Pancreas (tissue), 10 donors: ENCODE data around the gene NKX6-1. TPM values are rescaled to one million over a fixed set of nuclear protein-coding genes. Genes with fewer than 3 reads are reported as not detected.

Experiments used
- ATAC-seq, 4 donors: fragments of 200-7000 bp; cut with Tn5 transposase; one replicate each; pipeline versions ENCODE4 v1.8.0 to v1.9.1; 2020; ENCODE audit warnings: mild to moderate bottlenecking in 4 of 4, moderate library complexity in 4 of 4
- DNase-seq, 6 donors: peaks; one replicate each; pipeline ENCODE4 v3.0.0-alpha.2; 2020
- FAIRE-seq: peaks from 2 replicates; lab custom pipeline; 2012; peaks lifted over from hg19 to GRCh38; lab: Jason Lieb, UNC
- H3K27ac ChIP-seq, 4 donors: fragments of 200-600 bp; sonication (generic); 1 replicate in 3 of 4; 2 replicates in 1 of 4; pipeline versions ENCODE4 v1.5.0 to v1.8.0; 2020
- H3K27me3 ChIP-seq, 4 donors: fragments of 200-600 bp; one replicate each; pipeline ENCODE4 v1.8.0; 2021
- H3K36me3 ChIP-seq, 3 donors: fragments of 200-600 bp; sonication (generic) in 1 of 3; one replicate each; pipeline versions ENCODE4 v1.5.0 to v1.8.0; 2020 to 2021
- H3K4me1 ChIP-seq, 3 donors: fragments of 200-600 bp; one replicate each; pipeline ENCODE4 v1.8.0; 2021
- H3K4me3 ChIP-seq, 4 donors: fragments of 200-600 bp; sonication (generic) in 2 of 4; one replicate each; pipeline versions ENCODE4 v1.5.0 to v1.8.0; 2020 to 2021
- H3K9me3 ChIP-seq, 4 donors: fragments of 200-600 bp; one replicate each; pipeline ENCODE4 v1.8.0; 2021
- WGBS, 2 donors: extraction: QIAGEN DNeasy Blood & Tissue Kit; methylation state at CpG; one replicate each; pipeline ENCODE4 v1.1.7; 2013; 5-methylcytosine and 5-hydroxymethylcytosine counted together
- intact Hi-C, 3 donors: fragments of 100-400 bp; cut with DNase I; formaldehyde crosslinking; loops; one replicate each; pipeline versions ENCODE4 v1.11.1 to v1.14.2; 2022
- polyA plus RNA-seq, 2 donors: library from polyadenylated mRNA; stranded (reverse); fragments of 200-250 nt; gene quantifications; one replicate each; pipeline ENCODE4 v1.2.3, GENCODE V29; 2013
- total RNA-seq, 6 donors: library from RNA; stranded (reverse); fragmentation: NEBNext Ultra II Directional in 4 of 6; extraction: Animal tissue kit (Norgen Biotek cat#: 25700) in 4 of 6; gene quantifications; one replicate each; pipeline versions ENCODE4 v1.2.1 to v1.2.4, GENCODE V29; 2021 to 2023
- TF ChIP-seq, protein P1 (sequence below), 4 donors: fragments of 200-600 bp; sonication (generic) in 3 of 4; IDR thresholded peaks; one replicate each; pipeline versions ENCODE4 v1.5.0 to v1.8.0; 2021; ENCODE audit warnings: antibody characterized with exemption in 4 of 4
- donor health status: healthy with polysubstance abuse.
- donor health status: DM: no; HTN: no; CAD: no; lungs with moderate emphysema.
- donor health status: DM: no; HTN: no; CAD: no.
- donor health status: control.
- donor health status: control.
- donor health status: Bipolar disorder and iron deficiency.
- donor health status: DM: yes; HTN: yes; CAD: no.
- donor health status: DM: no; HTN: no; CAD: no.
- donor health status: DM: no; HTN: no; CAD: no.
- donor health status: DM: yes; HTN: yes; CAD: no.

The NKX6-1 gene
- total and polyA plus RNA-seq, 8 donors, result 3.1 to 19.2 (median 7.4) TPM

DNA sequence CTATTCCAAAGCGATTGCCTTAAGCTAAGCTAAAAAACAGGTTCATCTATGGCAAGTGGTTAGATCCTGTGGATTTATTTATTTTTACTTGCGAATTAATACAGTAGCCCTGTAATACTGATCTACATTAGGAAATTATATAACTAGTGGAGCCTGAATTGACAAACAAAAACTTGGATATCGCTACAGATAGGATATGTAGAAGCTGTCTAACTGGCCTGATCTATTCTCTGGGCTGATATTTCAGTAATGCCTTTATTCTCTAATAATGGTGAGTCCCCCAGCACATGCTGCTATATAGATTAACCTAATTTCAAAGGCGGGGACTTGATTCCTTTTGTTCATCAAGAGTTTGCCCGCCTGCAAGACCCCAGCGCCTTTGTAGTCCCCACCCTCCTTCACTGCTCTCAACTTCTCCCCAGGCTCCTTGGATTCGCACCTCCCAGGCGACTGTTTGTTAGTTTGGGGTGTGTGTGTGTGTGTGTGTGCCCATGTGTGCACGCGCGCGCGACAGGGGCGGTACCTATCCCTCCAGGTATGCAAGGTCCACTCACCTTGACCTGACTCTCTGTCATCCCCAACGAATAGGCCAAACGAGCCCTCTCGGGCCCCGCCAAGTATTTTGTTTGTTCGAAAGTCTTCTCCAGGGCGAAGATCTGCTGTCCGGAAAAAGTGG lies 3.8 kb downstream of the NKX6-1 start:
- ATAC-seq (no peak), DNase-seq (peak in 3 of 6 donors; percentile 27 to 58 (median 53)), FAIRE-seq (no peak)
- Histone ChIP-seq H3K27me3 (peaks cover 0 to 9% (median 2%) of the 10 kb centered on the region in 4 donors), H3K4me1 (peaks cover 0 to 6% (median 0%) of the 10 kb centered on the region in 3 donors), H3K27ac (peak overlapping the region; percentile 64 to 80 (median 74)), H3K36me3 (no peaks in the 10 kb centered on the region), H3K9me3 (no peaks in the 10 kb centered on the region), H3K4me3 (peak overlapping the region in 2 of 4 donors; percentile 47 to 65)
- intact Hi-C loops, result no loop called here
- WGBS, 2 donors, result 53% methylated on average over 21 of the region's 21 CpGs
- TF ChIP-seq, protein P1, sequence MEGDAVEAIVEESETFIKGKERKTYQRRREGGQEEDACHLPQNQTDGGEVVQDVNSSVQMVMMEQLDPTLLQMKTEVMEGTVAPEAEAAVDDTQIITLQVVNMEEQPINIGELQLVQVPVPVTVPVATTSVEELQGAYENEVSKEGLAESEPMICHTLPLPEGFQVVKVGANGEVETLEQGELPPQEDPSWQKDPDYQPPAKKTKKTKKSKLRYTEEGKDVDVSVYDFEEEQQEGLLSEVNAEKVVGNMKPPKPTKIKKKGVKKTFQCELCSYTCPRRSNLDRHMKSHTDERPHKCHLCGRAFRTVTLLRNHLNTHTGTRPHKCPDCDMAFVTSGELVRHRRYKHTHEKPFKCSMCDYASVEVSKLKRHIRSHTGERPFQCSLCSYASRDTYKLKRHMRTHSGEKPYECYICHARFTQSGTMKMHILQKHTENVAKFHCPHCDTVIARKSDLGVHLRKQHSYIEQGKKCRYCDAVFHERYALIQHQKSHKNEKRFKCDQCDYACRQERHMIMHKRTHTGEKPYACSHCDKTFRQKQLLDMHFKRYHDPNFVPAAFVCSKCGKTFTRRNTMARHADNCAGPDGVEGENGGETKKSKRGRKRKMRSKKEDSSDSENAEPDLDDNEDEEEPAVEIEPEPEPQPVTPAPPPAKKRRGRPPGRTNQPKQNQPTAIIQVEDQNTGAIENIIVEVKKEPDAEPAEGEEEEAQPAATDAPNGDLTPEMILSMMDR (IDR thresholded peaks at IDR 0.05), result no peak

DNA sequence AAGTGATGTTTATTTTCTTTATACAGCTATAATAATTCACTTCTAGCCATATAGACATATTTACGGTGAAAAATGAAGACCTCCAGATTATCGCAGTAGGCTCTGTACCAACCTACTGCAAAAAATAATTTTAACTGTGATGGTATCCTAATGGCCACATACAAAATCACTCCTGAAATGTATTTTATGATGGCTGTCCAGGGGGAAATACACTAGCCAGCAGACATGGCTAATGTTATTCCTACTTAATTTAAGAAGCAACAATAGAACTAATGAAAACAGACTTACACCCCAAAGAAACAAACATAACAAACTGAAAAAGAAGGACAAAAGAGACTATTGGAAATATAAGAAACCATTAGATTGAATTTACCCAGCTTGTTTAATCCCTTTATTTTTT lies 4.6 kb downstream of the NKX6-1 start:
- intact Hi-C loops, result no loop called here
- Histone ChIP-seq H3K36me3 (no peaks in the 10 kb centered on the region), H3K4me1 (peaks cover 0 to 3% (median 0%) of the 10 kb centered on the region in 3 donors), H3K27me3 (peaks cover 0 to 8% (median 2%) of the 10 kb centered on the region in 4 donors), H3K4me3 (peak overlapping the region in 1 of 4 donors; percentile 6), H3K27ac (peak overlapping the region in 3 of 4 donors; percentile 67 to 80 (median 72)), H3K9me3 (no peaks in the 10 kb centered on the region)
- TF ChIP-seq, protein P1 (IDR thresholded peaks at IDR 0.05), result no peak
- WGBS, 2 donors, result 70 to 78% methylated on average over 2 of the region's 2 CpGs
- DNase-seq, result no peak
- no peak for FAIRE-seq
- no peak for ATAC-seq

DNA sequence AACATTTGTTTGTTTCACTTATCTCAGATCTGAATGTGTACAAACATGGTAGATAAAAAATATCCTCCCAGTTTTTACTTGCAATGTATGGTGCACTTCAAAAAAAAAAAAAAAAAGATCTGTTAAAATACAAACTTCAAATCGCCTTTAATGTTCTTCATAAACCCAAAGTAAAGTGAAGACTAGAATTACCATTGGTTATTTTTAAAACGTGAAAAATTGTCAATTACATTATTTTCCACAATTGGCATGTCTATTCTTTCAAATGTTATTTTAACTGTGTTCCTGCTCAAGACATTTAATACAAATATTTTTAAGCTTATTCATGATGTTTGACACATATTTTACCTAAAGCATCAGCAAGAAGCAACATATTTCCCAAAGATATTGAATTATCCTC lies 5.0 kb downstream of the NKX6-1 start:
- intact Hi-C loops, result no loop called here

DNA sequence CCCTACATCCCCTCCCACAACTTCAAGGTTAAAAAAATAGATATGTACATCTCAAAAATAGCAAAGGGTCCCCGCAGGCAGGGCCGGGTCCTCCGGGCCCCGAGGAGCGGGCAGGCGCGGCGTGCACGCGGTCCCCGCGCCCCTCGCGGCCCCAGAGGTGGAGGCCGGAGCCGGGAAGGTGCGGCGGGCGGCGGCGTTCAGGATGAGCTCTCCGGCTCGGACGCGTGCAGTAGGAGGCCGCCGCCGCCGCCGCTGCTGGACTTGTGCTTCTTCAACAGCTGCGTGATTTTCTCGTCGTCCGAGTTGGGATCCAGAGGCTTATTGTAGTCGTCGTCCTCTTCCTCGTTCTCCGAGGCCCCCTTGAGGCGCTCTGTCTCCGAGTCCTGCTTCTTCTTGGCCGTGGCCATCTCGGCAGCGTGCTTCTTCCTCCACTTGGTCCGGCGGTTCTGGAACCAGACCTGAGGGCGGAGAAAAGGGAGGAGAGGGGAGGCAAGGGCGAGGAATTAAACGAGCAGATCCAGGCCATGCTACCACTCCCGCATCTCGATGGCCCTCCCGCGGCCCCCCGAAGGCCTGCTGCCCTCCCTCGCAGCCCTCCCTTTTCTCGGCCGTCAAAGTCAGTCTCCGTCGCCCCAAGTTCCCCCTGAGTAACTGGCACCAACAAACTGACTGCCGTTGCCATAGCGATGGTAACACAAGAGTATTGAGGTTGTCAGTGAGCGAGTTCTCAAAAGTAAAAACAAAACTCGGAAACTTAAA lies 5.8 kb downstream of the NKX6-1 start:
- peak overlapping the region; percentile 33 to 67 (median 62) for H3K27ac ChIP-seq
- intact Hi-C loops, result no loop called here
- peaks cover 0 to 3% (median 0%) of the 10 kb centered on the region in 3 donors for H3K4me1 ChIP-seq
- no peak for FAIRE-seq
- no peaks in the 10 kb centered on the region for H3K9me3 ChIP-seq
- peaks cover 0 to 8% (median 2%) of the 10 kb centered on the region in 4 donors for H3K27me3 ChIP-seq
- WGBS, 2 donors, result 8 to 9% methylated on average over 61 to 62 of the region's 62 CpGs
- TF ChIP-seq, protein P1 (IDR thresholded peaks at IDR 0.05), result no peak
- DNase-seq, result peak in 3 of 6 donors; percentile 31 to 70 (median 66)
- ATAC-seq, result peak in 3 of 4 donors; percentile 1 to 32 (median 6)
- peak overlapping the region in 2 of 4 donors; percentile 23 to 33 for H3K4me3 ChIP-seq
- no peaks in the 10 kb centered on the region for H3K36me3 ChIP-seq

More for the DNA sequence above, 5.0 kb downstream of the NKX6-1 start:
- no peaks in the 10 kb centered on the region for H3K36me3 ChIP-seq
- ATAC-seq, result no peak
- H3K9me3 ChIP-seq, result no peaks in the 10 kb centered on the region
- H3K27ac ChIP-seq, result peak overlapping the region in 3 of 4 donors; percentile 65 to 80 (median 67)
- peaks cover 0 to 3% (median 0%) of the 10 kb centered on the region in 3 donors for H3K4me1 ChIP-seq
- H3K27me3 ChIP-seq, result peaks cover 0 to 8% (median 2%) of the 10 kb centered on the region in 4 donors
- FAIRE-seq, result no peak
- 47 to 54% methylated on average over 2 of the region's 2 CpGs for WGBS, 2 donors
- TF ChIP-seq, protein P1 (IDR thresholded peaks at IDR 0.05), result no peak
- no peak for DNase-seq
- H3K4me3 ChIP-seq, result no peak overlapping the region
